Peyer's patch (tissue), 4 donors: ENCODE data around the gene TYW1B.
"Not testable (repeated sequence)": the region's sequence is repeated elsewhere in the genome, so short reads cannot be mapped to it uniquely, and the experiment has no call there.

Experiments used
- CTCF ChIP-seq, 6 experiments: fragments of 450-650 bp in 4 of 6; fragments of 200-600 bp in 2 of 6; sonication (generic) in 1 of 6; IDR thresholded peaks; one replicate each; pipeline ENCODE4 v1.5.1; 2017 to 2019; ENCODE audit warnings: antibody characterized with exemption in 6 of 6, mild to moderate bottlenecking in 3 of 6, moderate library complexity in 1 of 6
- POLR2A ChIP-seq, 2 donors: fragments of 450-650 bp; IDR thresholded peaks; one replicate each; pipeline ENCODE4 v1.5.1; 2017; ENCODE audit warnings: antibody characterized with exemption in 2 of 2, mild to moderate bottlenecking in 2 of 2, moderate library complexity in 2 of 2

- TF ChIP-seq CTCF, POLR2A (IDR thresholded peaks at IDR 0.05): not testable (repeated sequence)
Observed at GRCh38 chr7:72783601-72784370, 44.2 kb downstream of the TYW1B start.
